RPMI7951 (cell line): ENCODE data around the gene ARMC3. TPM values are rescaled to one million over a fixed set of nuclear protein-coding genes. Genes with fewer than 3 reads are reported as not detected.
"Not testable (repeated sequence)": the region's sequence is repeated elsewhere in the genome, so short reads cannot be mapped to it uniquely, and the experiment has no call there.

Experiments used
- DNase-seq: peaks from one replicate; pipeline ENCODE4 v3.0.0-alpha.2; 2012; ENCODE audit warnings: low read depth
- total RNA-seq: library from RNA; depleted of rRNA; stranded (reverse); fragments of >200 nt; shearing (Covaris generic); gene quantifications from 2 replicates; pipeline ENCODE4 v1.2.3, GENCODE V29; 2014

Gene ARMC3
- total RNA-seq, 1 experiment from 2014 or later = not detected

DNA sequence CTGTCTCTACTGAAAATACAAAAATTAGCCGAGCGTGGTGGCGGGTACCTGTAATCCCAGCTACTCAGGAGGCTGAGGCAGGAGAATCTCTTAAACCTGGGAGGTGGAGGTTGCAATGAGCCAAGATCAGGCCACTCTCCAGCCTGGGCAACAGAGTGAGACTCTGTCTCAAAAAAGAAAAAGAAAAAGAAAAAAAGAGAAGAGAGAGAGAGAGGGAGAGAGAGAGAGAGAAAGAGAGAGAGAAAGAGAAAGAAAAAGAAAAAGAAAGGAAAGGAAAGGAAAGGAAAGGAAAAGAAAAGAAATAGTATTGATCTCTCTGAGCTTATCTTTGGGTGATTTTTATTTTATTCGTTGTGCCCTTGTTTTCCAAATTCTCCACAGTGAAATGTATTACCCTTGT lies 1.2 kb downstream of the ARMC3 start:
- DNase-seq = not testable (repeated sequence)

- peak; percentile 48 for DNase-seq
These were observed 4.1 kb downstream of the ARMC3 start for GRCh38 chr10:22931948-22932347.

DNA sequence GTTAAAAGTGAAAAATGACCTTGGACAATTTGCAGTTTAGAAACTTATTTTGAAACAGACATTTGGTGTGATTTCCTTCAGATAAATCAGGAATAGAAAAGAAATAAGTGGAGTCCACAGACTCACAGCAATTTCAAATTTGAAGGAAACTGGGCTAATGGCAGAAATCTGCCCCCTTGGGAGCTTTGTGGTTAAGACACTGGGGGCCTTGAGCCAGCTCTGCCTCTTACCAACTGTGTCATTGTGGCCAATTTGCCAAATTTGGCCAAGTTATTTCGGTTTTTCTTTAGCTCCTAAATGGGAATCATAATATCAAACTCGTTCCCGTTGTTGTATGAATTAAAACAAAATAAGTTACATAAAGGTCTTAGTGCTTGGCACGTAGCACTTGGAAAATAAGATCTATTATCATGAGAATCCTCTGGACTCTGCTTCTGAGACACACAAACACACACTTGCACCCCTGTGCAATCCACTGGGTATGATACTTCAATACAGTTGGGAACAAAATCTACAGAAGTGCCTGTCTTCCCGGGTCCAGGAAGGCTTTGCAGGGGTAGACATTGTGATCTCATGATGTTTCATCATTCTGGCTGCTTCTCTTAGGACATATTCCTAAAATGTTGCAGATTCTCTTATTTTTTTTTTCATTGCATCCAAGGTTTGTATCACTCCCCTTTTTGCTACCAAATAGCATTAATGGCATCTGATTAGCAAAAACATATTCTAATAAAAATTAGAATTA lies 4.9 kb downstream of the ARMC3 start:
- no peak for DNase-seq

DNA sequence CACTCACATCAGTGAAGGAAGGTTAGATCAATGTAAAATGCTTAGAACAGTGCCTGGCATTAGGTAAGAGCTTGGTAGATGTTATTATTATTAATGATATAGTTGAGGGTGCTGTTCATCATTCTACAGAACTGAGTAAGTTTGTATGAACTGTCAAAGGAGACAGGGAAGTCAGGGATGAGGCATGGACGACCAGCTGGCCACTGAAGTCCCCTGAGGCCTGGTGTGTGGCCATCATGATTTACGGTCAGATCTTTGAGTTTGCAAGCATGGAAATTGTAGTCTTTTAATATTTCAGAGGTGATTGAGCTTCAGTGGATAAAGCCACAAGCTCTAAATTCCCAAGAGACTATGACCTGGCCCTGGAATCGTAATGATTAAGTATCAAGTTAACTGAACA lies 6.9 kb downstream of the ARMC3 start:
- DNase-seq = no peak

DNA sequence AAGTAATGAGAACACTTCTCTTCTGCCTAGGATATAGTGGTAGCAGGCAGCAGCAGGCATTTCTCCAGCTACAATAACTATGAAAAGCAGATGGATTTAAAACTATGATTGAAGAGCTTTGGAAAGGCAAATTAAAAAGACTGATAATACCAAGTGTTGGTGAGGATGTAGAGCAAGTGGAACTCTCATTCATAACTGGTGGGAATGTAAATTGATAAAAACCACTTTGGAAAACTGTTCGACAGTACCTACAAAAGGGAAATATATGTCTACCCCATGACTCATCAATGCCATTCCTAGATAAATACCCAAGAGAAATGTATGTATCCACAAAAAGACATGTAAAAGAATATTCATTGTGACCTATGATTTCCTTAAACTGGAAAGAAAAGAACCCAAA lies 14.6 kb downstream of the ARMC3 start:
- DNase-seq = no peak

DNA sequence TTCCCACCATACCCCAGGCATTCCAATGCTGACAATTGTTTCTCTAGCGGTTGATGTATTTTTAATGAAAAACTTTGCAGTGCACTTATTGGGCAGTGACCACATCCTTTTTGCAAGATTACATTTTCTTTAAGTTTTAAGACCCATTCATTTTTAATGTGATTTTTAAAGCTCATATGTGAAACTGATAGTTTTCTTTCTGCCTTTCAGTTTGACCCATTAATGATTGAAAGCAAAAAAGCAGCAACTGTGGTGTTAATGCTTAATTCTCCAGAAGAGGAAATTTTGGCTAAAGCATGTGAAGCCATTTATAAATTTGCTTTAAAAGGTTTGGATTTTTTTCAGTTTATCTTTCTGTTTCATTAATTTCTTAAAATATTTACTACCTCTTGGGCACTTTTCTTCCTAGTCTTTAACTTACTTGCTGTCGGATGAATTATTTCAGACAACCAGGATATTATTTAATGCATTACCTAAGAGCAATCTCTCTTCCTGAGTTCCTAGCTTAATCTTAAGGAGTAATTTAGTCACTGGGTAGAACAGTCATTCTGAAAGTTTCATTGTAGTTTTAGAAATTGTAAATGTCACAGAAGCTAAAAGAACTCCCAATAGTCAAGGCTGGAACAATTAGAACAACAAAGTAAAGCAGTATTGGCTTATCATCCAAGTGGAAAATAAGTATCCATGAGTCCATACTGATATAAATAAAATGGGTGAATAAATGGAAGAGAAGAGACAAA lies 18.3 kb downstream of the ARMC3 start:
- DNase-seq = no peak

GRCh38 chr10:22954970-22955369 lies 27.1 kb downstream of the ARMC3 start:
- DNase-seq = no peak

DNA sequence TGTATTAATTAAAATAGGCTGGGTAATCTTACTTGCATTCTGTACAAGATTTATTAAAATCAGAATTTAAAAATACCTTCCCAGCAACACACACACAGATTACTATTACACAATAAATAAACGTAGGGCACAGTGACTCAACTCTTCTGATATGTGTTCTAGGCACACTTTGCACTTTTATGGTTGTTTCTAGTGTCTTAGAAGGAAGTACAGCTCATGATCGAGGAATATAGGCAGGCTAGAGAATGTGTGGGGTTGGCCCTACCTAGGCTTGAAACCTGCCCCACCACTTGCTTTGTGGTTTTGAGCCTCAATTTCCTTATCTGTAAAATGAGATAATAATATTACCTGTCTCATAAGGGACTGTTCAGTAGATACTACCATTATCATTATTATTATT lies 30.5 kb downstream of the ARMC3 start:
- DNase-seq = no peak

- no peak for DNase-seq
These were observed 31.4 kb downstream of the ARMC3 start for GRCh38 chr10:22959292-22959691.

GRCh38 chr10:22959950-22960349 lies 32.1 kb downstream of the ARMC3 start:
- DNase-seq = no peak

DNA sequence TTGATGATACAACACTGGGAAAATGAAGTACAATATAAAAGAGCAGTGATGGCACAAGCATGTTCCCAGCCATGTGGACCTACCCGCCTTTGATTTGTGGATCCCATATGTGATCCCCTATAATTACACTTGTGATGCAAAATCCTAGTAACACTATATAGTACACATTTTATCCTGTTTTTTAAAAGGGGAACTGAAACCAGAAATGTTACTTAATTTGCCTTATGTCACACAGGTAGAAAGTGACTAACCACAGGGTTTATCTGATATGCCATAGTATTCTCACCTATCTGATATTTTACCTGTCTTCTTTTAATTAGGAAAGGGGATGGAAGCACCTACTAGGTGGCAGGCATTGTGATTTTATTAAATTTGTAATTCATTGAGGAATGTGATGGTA lies 35.0 kb downstream of the ARMC3 start:
- DNase-seq = no peak

DNA sequence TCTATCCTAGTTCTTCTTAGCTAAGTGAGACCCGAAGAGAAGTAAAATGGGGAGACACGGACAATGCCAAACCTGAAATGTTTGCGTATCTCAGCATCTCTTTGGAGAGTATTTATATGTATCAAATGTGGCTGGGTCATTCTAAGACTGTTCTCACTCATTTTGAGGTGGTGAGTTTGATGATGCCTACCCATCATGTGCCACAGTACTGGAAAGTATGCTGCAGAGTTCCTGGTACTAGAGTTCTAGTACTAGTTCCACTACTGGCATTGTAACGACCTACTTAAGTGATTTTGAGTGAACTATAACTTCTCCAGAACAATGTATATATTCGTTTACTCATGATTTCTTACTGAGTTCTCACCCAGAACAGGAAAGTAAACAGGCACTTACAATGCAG lies 41.9 kb downstream of the ARMC3 start:
- no peak for DNase-seq

DNA sequence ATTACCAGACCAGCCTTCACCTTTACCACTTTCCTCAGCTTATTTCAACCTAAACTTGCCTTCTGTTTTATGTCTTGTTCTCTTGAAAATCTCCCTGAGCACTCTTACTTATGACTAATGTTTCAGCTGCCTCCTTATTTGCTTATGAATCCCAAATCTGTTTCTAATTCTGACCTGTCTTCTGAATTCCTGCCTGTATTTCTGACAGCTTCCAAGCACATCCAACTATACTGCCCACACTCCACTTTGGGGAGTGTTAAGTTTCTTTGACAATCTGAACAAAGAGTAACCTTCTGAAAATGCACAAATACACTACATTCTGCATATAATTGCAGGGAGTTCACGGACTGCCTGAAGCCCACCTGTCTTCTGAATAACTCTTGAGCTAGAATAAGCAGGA lies 48.7 kb downstream of the ARMC3 start:
- DNase-seq = no peak

- DNase-seq = peak; percentile 13
These were observed 49.9 kb downstream of the ARMC3 start for GRCh38 chr10:22977751-22978150.

DNA sequence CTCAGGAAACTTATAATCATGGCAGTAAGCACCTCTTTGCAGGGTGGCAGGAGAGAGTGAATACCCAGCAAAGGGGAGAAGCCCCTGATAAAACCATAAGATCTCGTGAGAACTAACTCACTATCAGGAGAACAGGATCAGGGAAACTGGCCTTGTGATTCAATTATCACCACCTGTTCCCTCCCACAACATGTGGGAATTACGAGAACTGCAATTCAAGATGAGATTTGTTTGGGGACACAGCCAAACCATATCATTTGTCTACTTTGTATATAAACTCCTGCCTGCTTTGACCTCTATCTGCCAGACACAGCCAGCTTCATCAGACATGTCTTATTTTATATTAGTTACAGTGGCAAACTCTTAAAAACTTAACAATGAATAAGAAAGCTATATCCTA lies 50.4 kb downstream of the ARMC3 start:
- DNase-seq = peak; percentile 19

GRCh38 chr10:22978918-22979317 lies 51.1 kb downstream of the ARMC3 start:
- DNase-seq = no peak

DNA sequence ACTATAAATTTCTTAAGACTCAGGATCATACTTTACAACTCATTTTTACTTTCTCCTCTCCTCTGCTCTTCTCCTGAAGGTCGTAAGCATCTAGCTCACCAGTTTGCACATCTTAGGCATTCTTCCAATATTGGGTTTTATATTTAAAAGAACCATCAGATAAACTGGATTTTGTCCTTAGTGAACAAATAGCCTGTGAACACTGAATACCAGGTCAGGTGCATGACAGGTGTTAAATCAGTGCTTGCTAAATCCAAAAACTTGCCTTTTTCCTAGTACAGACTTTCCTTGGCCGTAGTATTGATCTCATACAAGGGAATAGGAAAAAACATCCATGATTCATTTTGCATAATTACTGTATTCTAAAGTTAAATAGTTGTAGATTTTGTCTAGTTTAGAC lies 53.0 kb downstream of the ARMC3 start:
- DNase-seq = no peak

DNA sequence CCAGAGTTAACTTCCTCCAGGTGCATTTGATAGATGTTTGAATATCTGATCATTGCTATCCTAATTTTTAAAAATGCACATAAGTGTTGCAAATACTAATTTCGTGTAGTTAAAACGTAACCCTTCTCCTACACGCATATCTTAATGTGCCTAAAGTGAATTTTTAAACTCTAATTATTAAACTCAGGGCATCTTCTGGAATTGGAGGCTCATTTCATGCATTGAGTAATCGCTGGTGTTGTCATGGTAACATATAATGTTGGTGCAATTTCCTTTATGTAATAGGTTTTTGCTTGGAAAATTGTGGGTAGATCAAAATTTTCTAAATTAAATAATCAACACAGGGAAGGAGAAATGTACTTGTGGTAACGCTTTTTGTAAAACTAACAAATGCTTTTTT lies 56.2 kb downstream of the ARMC3 start:
- no peak for DNase-seq

GRCh38 chr10:22986771-22987542 lies 59.1 kb downstream of the ARMC3 start:
- DNase-seq = peak; percentile 51

- DNase-seq = peak; percentile 59
These were observed 60.9 kb downstream of the ARMC3 start for GRCh38 chr10:22988581-22989360.

DNA sequence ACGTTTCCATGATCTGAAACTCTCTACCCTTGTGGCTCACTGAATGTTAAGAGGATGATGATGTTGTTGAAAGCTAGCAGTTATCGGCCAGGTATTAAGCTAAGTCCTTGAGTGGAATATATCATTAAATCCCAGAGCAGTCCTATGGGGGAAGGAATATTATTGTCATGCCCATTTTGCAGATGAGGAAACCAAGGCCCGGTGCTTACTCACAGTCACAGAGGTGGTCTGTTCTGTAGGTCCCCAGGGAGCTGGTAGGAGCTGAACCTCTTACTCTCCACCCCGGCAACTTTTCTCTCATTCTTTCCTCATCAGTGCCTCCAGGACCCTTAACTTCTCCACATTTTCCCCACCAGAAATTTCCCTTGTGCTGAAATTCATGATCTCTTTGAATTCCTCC lies 62.6 kb downstream of the ARMC3 start:
- no peak for DNase-seq

- DNase-seq = no peak
These were observed 64.2 kb downstream of the ARMC3 start for GRCh38 chr10:22992075-22992474.
